Upper lobe of left lung (tissue), 6 donors: Measurements from ENCODE around the gene RIT2. TPM values are rescaled to one million over a fixed set of nuclear protein-coding genes. Genes with fewer than 3 reads are reported as not detected.

Experiments
- ATAC-seq, 2 donors: fragments of 200-7000 bp; cut with Tn5 transposase; one replicate each; pipeline ENCODE4 v1.9.1; 2022; ENCODE audit warnings: mild to moderate bottlenecking in 2 of 2, moderate library complexity in 2 of 2; ENCODE audit not compliant: low FRiP score in 2 of 2
- DNase-seq, 2 donors: peaks; one replicate each; pipeline ENCODE4 v3.0.0-alpha.2; 2019 to 2020
- H3K27ac ChIP-seq, 4 donors: fragments of 200-600 bp; sonication (generic); one replicate each; pipeline ENCODE4 v1.5.1; 2016 to 2019
- H3K27me3 ChIP-seq, 4 donors: fragments of 200-600 bp; sonication (generic); one replicate each; pipeline ENCODE4 v1.5.1; 2017 to 2019
- H3K36me3 ChIP-seq, 4 donors: fragments of 200-600 bp; sonication (generic); one replicate each; pipeline ENCODE4 v1.5.1; 2016 to 2019
- H3K4me1 ChIP-seq, 4 donors: fragments of 200-600 bp; sonication (generic); one replicate each; pipeline ENCODE4 v1.5.1; 2018 to 2019
- H3K4me3 ChIP-seq, 4 donors: fragments of 200-600 bp; sonication (generic); one replicate each; pipeline ENCODE4 v1.5.1; 2017 to 2019; ENCODE audit warnings: mild to moderate bottlenecking in 2 of 4, moderate library complexity in 1 of 4
- H3K9me3 ChIP-seq, 4 donors: fragments of 200-600 bp; sonication (generic); one replicate each; pipeline ENCODE4 v1.5.1; 2018 to 2019
- CTCF ChIP-seq, 6 experiments: fragments of 450-650 bp in 4 of 6; fragments of 200-600 bp in 2 of 6; sonication (generic) in 2 of 6; IDR thresholded peaks; one replicate each; pipeline ENCODE4 v1.5.1; 2016 to 2019; ENCODE audit warnings: antibody characterized with exemption in 6 of 6
- EP300 ChIP-seq, 4 donors: sonication (generic); formaldehyde crosslinking; IDR thresholded peaks; one replicate each; pipeline ENCODE4 v1.5.1; 2017; ENCODE audit warnings: antibody characterized with exemption in 4 of 4, control low read depth in 2 of 4
- POLR2A ChIP-seq, 4 donors: fragments of 450-650 bp; IDR thresholded peaks; one replicate each; pipeline ENCODE4 v1.5.1; 2016 to 2017; ENCODE audit warnings: antibody characterized with exemption in 4 of 4, mild to moderate bottlenecking in 2 of 4
- POLR2AphosphoS5 ChIP-seq, 2 donors: sonication (generic); formaldehyde crosslinking; IDR thresholded peaks; one replicate each; pipeline ENCODE4 v1.5.1; 2017; ENCODE audit warnings: antibody characterized with exemption in 2 of 2
- WGBS, 2 donors: methylation state at CpG; one replicate each; pipeline ENCODE4 v1.1.5; 2017 to 2018; 5-methylcytosine and 5-hydroxymethylcytosine counted together
- total RNA-seq, 6 donors: library from RNA; depleted of rRNA in 4 of 6; stranded (reverse); fragments of >200 nt in 4 of 6; gene quantifications; one replicate each; pipeline versions ENCODE4 v1.1.0 to v1.2.1, GENCODE V29; 2016 to 2021
- donor health status: DM: no; HTN: no; CAD: no; lungs with moderate emphysema.
- donor health status: DM: no; HTN: yes; CAD: no; lungs with severe emphysema.

The RIT2 gene
- total RNA-seq, 6 donors from 2014 or later: not detected

DNA sequence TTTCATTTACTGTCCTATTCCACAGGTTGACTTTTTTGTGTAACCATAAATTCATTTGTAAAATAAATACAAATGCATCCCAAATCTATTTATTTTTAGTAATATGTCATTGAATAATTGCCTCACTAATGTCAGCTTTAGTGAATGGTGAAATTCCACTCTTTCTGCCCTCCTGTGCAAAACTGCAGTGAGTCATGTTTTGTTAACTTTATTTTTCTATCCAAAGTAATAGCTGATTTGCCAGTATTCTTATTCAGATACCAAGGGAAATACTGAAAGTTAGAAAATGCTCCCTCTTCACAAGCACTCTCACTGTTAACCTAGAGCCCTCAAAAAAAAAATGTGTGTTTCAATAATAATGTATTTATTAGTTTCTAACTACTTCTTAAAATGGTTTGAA, 322.8 kb downstream of the RIT2 start:
- Histone ChIP-seq H3K4me3 (no peak overlapping the region), H3K9me3 (no peaks in the 10 kb centered on the region), H3K27me3 (no peaks in the 10 kb centered on the region), H3K4me1 (no peaks in the 10 kb centered on the region), H3K27ac (no peak overlapping the region), H3K36me3 (no peaks in the 10 kb centered on the region)
- DNase-seq (no peak), ATAC-seq (no peak)
- TF ChIP-seq POLR2AphosphoS5 (IDR thresholded peaks at IDR 0.05) (no peak), POLR2A (IDR thresholded peaks at IDR 0.05) (no peak), EP300 (IDR thresholded peaks at IDR 0.05) (no peak), CTCF (IDR thresholded peaks at IDR 0.05) (no peak)

GRCh38 chr18:42784632-42785031, 330.9 kb downstream of the RIT2 start:
- ATAC-seq (no peak), DNase-seq (no peak)
- no peaks in the 10 kb centered on the region for H3K27me3 ChIP-seq
- H3K36me3 ChIP-seq: no peaks in the 10 kb centered on the region
- WGBS, 2 donors: 74 to 82% methylated on average over 2 of the region's 2 CpGs
- H3K4me1 ChIP-seq: no peaks in the 10 kb centered on the region
- no peak overlapping the region for H3K4me3 ChIP-seq
- no peak overlapping the region for H3K27ac ChIP-seq
- no peaks in the 10 kb centered on the region for H3K9me3 ChIP-seq
- TF ChIP-seq POLR2A (IDR thresholded peaks at IDR 0.05) (no peak), EP300 (IDR thresholded peaks at IDR 0.05) (no peak), POLR2AphosphoS5 (IDR thresholded peaks at IDR 0.05) (no peak), CTCF (IDR thresholded peaks at IDR 0.05) (no peak)

GRCh38 chr18:42782929-42783328, 332.6 kb downstream of the RIT2 start:
- WGBS, 2 donors: 72 to 76% methylated on average over 4 of the region's 4 CpGs
- no peaks in the 10 kb centered on the region for H3K9me3 ChIP-seq
- no peaks in the 10 kb centered on the region for H3K27me3 ChIP-seq
- H3K36me3 ChIP-seq: no peaks in the 10 kb centered on the region
- no peak for ATAC-seq
- no peak for DNase-seq
- TF ChIP-seq POLR2A (IDR thresholded peaks at IDR 0.05) (no peak), POLR2AphosphoS5 (IDR thresholded peaks at IDR 0.05) (no peak), EP300 (IDR thresholded peaks at IDR 0.05) (no peak), CTCF (IDR thresholded peaks at IDR 0.05) (no peak)
- no peak overlapping the region for H3K27ac ChIP-seq
- no peak overlapping the region for H3K4me3 ChIP-seq
- H3K4me1 ChIP-seq: no peaks in the 10 kb centered on the region

DNA sequence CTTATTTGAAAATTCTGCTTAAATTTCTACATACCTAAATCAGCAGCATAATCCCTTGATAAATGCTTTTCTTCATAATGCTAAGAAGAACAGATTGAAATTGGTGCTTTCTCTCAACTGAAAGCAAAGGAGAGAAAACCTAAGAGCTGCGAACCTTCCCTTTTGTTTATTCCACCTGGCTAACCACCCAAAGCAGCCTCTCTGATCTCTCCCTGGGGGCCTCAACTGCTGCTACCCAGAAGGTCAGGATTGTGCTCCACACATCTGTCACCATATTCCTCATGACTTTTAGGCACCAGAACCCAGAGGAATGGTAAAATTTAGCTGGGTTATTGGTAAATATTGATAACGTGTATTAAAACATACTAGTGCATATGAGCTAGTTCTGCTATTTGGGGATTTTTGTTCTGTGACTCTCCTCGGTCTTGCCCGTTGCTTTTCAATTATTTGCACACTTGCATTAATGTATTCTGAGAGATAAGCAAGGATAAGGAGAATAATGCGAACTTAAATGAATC, 334.1 kb downstream of the RIT2 start:
- H3K36me3 ChIP-seq: no peaks in the 10 kb centered on the region
- ATAC-seq: no peak
- WGBS, 2 donors: 65 to 76% methylated on average over 5 of the region's 5 CpGs
- no peaks in the 10 kb centered on the region for H3K4me1 ChIP-seq
- no peaks in the 10 kb centered on the region for H3K27me3 ChIP-seq
- no peak overlapping the region for H3K4me3 ChIP-seq
- no peak for DNase-seq
- H3K27ac ChIP-seq: no peak overlapping the region
- TF ChIP-seq POLR2AphosphoS5 (IDR thresholded peaks at IDR 0.05) (no peak), POLR2A (IDR thresholded peaks at IDR 0.05) (no peak), EP300 (IDR thresholded peaks at IDR 0.05) (no peak), CTCF (IDR thresholded peaks at IDR 0.05) (no peak)
- no peaks in the 10 kb centered on the region for H3K9me3 ChIP-seq

- H3K27ac ChIP-seq: no peak overlapping the region
- DNase-seq (no peak), ATAC-seq (no peak)
- no peaks in the 10 kb centered on the region for H3K4me1 ChIP-seq
- no peaks in the 10 kb centered on the region for H3K9me3 ChIP-seq
- H3K36me3 ChIP-seq: no peaks in the 10 kb centered on the region
- no peak for TF ChIP-seq EP300 (IDR thresholded peaks at IDR 0.05)
- no peak for TF ChIP-seq POLR2A (IDR thresholded peaks at IDR 0.05)
- TF ChIP-seq POLR2AphosphoS5 (IDR thresholded peaks at IDR 0.05): no peak
- no peak for TF ChIP-seq CTCF (IDR thresholded peaks at IDR 0.05)
- H3K4me3 ChIP-seq: no peak overlapping the region
- H3K27me3 ChIP-seq: no peaks in the 10 kb centered on the region
Measured at GRCh38 chr18:42780171-42780570, 335.3 kb downstream of the RIT2 start.
